CD14-positive monocyte (primary cell): ENCODE results near the gene FAF2. TPM values are rescaled to one million over a fixed set of nuclear protein-coding genes. Genes with fewer than 3 reads are reported as not detected.

Experiments used
- DNase-seq, 3 donors: peaks; one replicate each; pipeline ENCODE4 v3.0.0-alpha.2; 2011 to 2022
- H2AFZ ChIP-seq: 2 replicates; pipeline ENCODE4 v1.6.0; 2012; ENCODE audit warnings: mild to moderate bottlenecking, low read depth, low read length, inconsistent platforms; ENCODE audit not compliant: insufficient read depth, poor library complexity, severe bottlenecking
- H3K27ac ChIP-seq, 2 donors: 1 replicate in 1 of 2; 2 replicates in 1 of 2; pipeline ENCODE4 v1.5.1; 2012 to 2013; ENCODE audit warnings: low read length in 2 of 2, control low read depth in 1 of 2, inconsistent platforms in 1 of 2, low read depth in 1 of 2, mild to moderate bottlenecking in 1 of 2
- H3K27me3 ChIP-seq, 2 donors: one replicate each; pipeline versions ENCODE4 v1.6.0 to v1.6.1; 2011 to 2013; ENCODE audit warnings: low read length in 2 of 2; ENCODE audit not compliant: control insufficient read depth in 2 of 2, insufficient read depth in 2 of 2
- H3K36me3 ChIP-seq, 2 donors: replicated peaks in 1 of 2; 1 replicate in 1 of 2; 2 replicates in 1 of 2; pipeline versions ENCODE4 v1.5.1 to v1.6.1; 2012 to 2013; ENCODE audit warnings: low read length in 2 of 2, control low read depth in 1 of 2, inconsistent platforms in 1 of 2, mild to moderate bottlenecking in 1 of 2; ENCODE audit not compliant: insufficient read depth in 2 of 2, control insufficient read depth in 1 of 2
- H3K4me1 ChIP-seq, 2 donors: 1 replicate in 1 of 2; 2 replicates in 1 of 2; pipeline versions ENCODE4 v1.5.1 to v1.6.1; 2012 to 2013; ENCODE audit warnings: low read length in 2 of 2, control low read depth in 1 of 2, inconsistent platforms in 1 of 2, mild to moderate bottlenecking in 1 of 2, moderate library complexity in 1 of 2; ENCODE audit not compliant: insufficient read depth in 2 of 2, control insufficient read depth in 1 of 2
- H3K4me2 ChIP-seq: replicated peaks from 2 replicates; pipeline ENCODE3; 2012; ENCODE audit warnings: low read length, moderate library complexity, mild to moderate bottlenecking; ENCODE audit not compliant: poor library complexity, severe bottlenecking; ENCODE audit errors: extremely low read depth
- H3K4me3 ChIP-seq, 3 experiments: fragments of 200-600 bp in 1 of 3; sonication (generic) in 1 of 3; replicated peaks in 1 of 3; 1 replicate in 2 of 3; 2 replicates in 1 of 3; pipeline ENCODE4 v1.5.1; 2011 to 2013; ENCODE audit warnings: low read length in 3 of 3, mild to moderate bottlenecking in 3 of 3, control low read depth in 2 of 3, low read depth in 2 of 3, inconsistent platforms in 1 of 3, moderate library complexity in 1 of 3
- H3K79me2 ChIP-seq: 2 replicates; pipeline ENCODE4 v1.6.0; 2012; ENCODE audit warnings: mild to moderate bottlenecking, control low read depth, inconsistent platforms, low read length, moderate library complexity; ENCODE audit not compliant: insufficient read depth
- H3K9ac ChIP-seq: 2 replicates; pipeline ENCODE4 v1.6.0; 2017; ENCODE audit warnings: low read length, mild to moderate bottlenecking; ENCODE audit not compliant: insufficient read depth, poor library complexity, severe bottlenecking
- H3K9me3 ChIP-seq, 2 donors: replicated peaks in 1 of 2; 1 replicate in 1 of 2; 2 replicates in 1 of 2; pipeline versions ENCODE4 v1.5.1 to v1.6.1; 2012 to 2013; ENCODE audit warnings: low read length in 2 of 2, control low read depth in 1 of 2; ENCODE audit not compliant: control insufficient read depth in 1 of 2, insufficient read depth in 1 of 2
- H4K20me1 ChIP-seq: 2 replicates; pipeline ENCODE4 v1.6.0; 2012; ENCODE audit warnings: mild to moderate bottlenecking, low read length, control low read depth, moderate library complexity; ENCODE audit not compliant: insufficient read depth
- H3K27ac Mint-ChIP-seq, 7 donors: one replicate each; pipeline ENCODE4 v1.8.0; 2020; ENCODE audit warnings: mild to moderate bottlenecking in 7 of 7, mixed read lengths in 7 of 7, moderate library complexity in 6 of 7, inconsistent platforms in 2 of 7
- H3K27me3 Mint-ChIP-seq, 3 donors: one replicate each; pipeline ENCODE4 v1.8.0; 2021 to 2022; ENCODE audit warnings: low read depth in 3 of 3, mild to moderate bottlenecking in 3 of 3, mixed read lengths in 3 of 3, moderate library complexity in 3 of 3, inconsistent platforms in 1 of 3
- H3K36me3 Mint-ChIP-seq, 2 donors: one replicate each; pipeline ENCODE4 v1.8.0; 2020; ENCODE audit warnings: mixed read lengths in 2 of 2, inconsistent platforms in 1 of 2, mild to moderate bottlenecking in 1 of 2
- H3K4me1 Mint-ChIP-seq: one replicate; pipeline ENCODE4 v1.8.0; 2020; ENCODE audit warnings: mild to moderate bottlenecking, mixed read lengths
- H3K4me3 Mint-ChIP-seq, 2 donors: one replicate each; pipeline ENCODE4 v1.8.0; 2020; ENCODE audit warnings: mild to moderate bottlenecking in 2 of 2, mixed read lengths in 2 of 2, moderate library complexity in 1 of 2
- H3K9me3 Mint-ChIP-seq, 7 donors: one replicate each; pipeline ENCODE4 v1.8.0; 2020 to 2022; ENCODE audit warnings: mixed read lengths in 7 of 7, mild to moderate bottlenecking in 6 of 7, moderate library complexity in 6 of 7, inconsistent platforms in 2 of 7
- CTCF ChIP-seq: fragments of 200-600 bp; IDR thresholded peaks from one replicate; pipeline ENCODE4 v1.8.0; 2022; ENCODE audit warnings: antibody characterized with exemption, mild to moderate bottlenecking
- WGBS: methylation state at CpG from one replicate; pipeline ENCODE4 v1.1.5; 2013; ENCODE audit warnings: missing lambda C conversion rate; ENCODE audit not compliant: insufficient coverage; 5-methylcytosine and 5-hydroxymethylcytosine counted together
- intact Hi-C, 2 donors: fragments of 100-400 bp; cut with micrococcal nuclease; formaldehyde crosslinking; loops; one replicate each; pipeline versions ENCODE4 v1.15.0 to v1.15.1; 2023
- polyA plus RNA-seq, 3 donors: library from polyadenylated mRNA; depleted of rRNA in 1 of 3; unstranded in 2 of 3; stranded (reverse) in 1 of 3; fragments of 300-500 nt in 2 of 3; fragments of >200 nt in 1 of 3; fragmentation: Illumina TruSeq in 2 of 3; gene quantifications; 1 replicate in 2 of 3; 2 replicates in 1 of 3; pipeline ENCODE4 v1.2.3, GENCODE V29; 2012 to 2021

FAF2 gene
- polyA plus RNA-seq, 3 donors = 11.5 to 14.8 (median 12.2) TPM

GRCh38 chr5:176524987-176525386 lies 76.8 kb downstream of the FAF2 start:
- H3K4me1 Mint-ChIP-seq = peaks cover 19% of the 10 kb centered on the region
- Histone ChIP-seq H3K4me1 (no peaks in the 10 kb centered on the region), H3K4me2 (no peak overlapping the region), H3K27me3 (no peaks in the 10 kb centered on the region), H3K9me3 (no peaks in the 10 kb centered on the region), H3K79me2 (no peaks in the 10 kb centered on the region), H3K4me3 (no peak overlapping the region), H3K36me3 (peaks cover 29 to 30% of the 10 kb centered on the region in 2 donors), H3K27ac (no peak overlapping the region), H2AFZ (no peak overlapping the region), H4K20me1 (peaks cover 29% of the 10 kb centered on the region), H3K9ac (no peak overlapping the region)
- peaks cover 24 to 35% of the 10 kb centered on the region in 2 donors for H3K36me3 Mint-ChIP-seq
- intact Hi-C loops = no loop called here
- no peaks in the 10 kb centered on the region for H3K9me3 Mint-ChIP-seq
- 90% methylated on average over 14 of the region's 15 CpGs for WGBS
- no peak for DNase-seq
- no peak overlapping the region for H3K27ac Mint-ChIP-seq
- H3K4me3 Mint-ChIP-seq = no peak overlapping the region
- TF ChIP-seq CTCF = no peak
- H3K27me3 Mint-ChIP-seq = peaks cover 2 to 3% (median 3%) of the 10 kb centered on the region in 3 donors

GRCh38 chr5:176525677-176526076 lies 77.5 kb downstream of the FAF2 start:
- peaks cover 22% of the 10 kb centered on the region for H3K4me1 Mint-ChIP-seq
- WGBS = over 99% methylated on average over 7 of the region's 9 CpGs
- Histone ChIP-seq H3K36me3 (peaks cover 34% of the 10 kb centered on the region in 2 donors), H3K79me2 (no peaks in the 10 kb centered on the region), H2AFZ (no peak overlapping the region), H4K20me1 (peaks cover 34% of the 10 kb centered on the region), H3K27me3 (no peaks in the 10 kb centered on the region), H3K4me2 (no peak overlapping the region), H3K27ac (no peak overlapping the region), H3K9ac (no peak overlapping the region), H3K4me3 (no peak overlapping the region), H3K9me3 (no peaks in the 10 kb centered on the region), H3K4me1 (peaks cover 5 to 7% of the 10 kb centered on the region in 2 donors)
- TF ChIP-seq CTCF = no peak
- H3K27me3 Mint-ChIP-seq = peaks cover 0 to 3% (median 1%) of the 10 kb centered on the region in 3 donors
- no peak overlapping the region for H3K27ac Mint-ChIP-seq
- intact Hi-C loops = no loop called here
- H3K4me3 Mint-ChIP-seq = no peak overlapping the region
- no peak for DNase-seq
- no peaks in the 10 kb centered on the region for H3K9me3 Mint-ChIP-seq
- H3K36me3 Mint-ChIP-seq = peaks cover 24 to 38% of the 10 kb centered on the region in 2 donors
